NCI-H460 (cell line): ENCODE measurements around the gene ABHD12. TPM values are rescaled to one million over a fixed set of nuclear protein-coding genes. Genes with fewer than 3 reads are reported as not detected.

Source experiments
- DNase-seq: peaks from one replicate; pipeline ENCODE4 v3.0.0-alpha.2; 2016; ENCODE audit warnings: low read depth; ENCODE audit errors: extremely low read depth
- total RNA-seq: library from RNA; depleted of rRNA; stranded (reverse); fragments of >200 nt; shearing (Covaris generic); gene quantifications from 2 replicates; pipeline ENCODE4 v1.2.3, GENCODE V29; 2014

Gene ABHD12
- total RNA-seq, 1 experiment from 2014 or later, result 25.9 TPM

DNA sequence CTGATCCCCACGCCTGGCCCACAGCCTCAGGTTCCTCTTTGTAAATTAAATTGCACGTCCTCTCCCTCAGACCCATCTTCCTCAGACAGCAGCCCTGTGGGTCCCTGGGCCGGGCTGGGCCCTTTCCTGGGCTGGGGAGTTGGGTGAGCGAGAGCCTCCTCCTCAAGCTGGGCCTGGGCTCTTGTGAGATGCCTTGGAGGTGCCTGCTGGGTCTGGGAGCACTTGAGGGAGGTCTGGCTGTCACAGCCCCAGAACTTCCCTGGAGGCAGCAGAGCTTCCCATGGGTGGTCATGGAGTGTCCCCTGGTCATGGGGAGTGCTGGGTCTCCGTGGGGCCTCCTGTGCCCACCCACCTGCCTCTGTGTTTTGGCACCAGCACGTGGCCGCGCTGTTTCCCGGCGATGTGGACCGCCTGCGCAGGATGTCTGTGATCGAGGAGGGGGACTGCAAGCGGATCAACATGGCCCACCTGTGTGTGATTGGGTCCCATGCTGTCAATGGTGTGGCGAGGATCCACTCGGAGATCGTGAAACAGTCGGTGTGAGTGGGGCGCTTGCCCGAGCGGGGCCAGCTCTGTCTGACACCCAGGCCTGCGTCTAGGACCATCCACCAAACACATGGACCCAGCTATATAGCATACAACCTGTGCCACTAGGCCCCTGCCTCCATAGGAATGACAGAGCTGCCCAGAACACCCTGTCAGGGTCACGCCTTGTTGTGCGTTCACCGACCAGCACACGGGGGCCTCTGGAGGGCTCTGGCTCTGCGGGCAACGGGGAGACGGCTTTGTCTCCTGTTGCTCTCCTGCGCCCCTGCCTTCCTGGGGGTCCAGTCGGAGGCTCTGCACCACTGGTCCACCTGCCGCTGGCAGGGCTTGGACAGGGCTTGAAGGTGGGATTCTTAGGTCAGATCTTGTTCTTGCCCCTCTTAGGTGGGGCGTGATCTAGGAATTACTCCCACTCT, 109.8 kb downstream of the ABHD12 start:
- no peak for DNase-seq

DNA sequence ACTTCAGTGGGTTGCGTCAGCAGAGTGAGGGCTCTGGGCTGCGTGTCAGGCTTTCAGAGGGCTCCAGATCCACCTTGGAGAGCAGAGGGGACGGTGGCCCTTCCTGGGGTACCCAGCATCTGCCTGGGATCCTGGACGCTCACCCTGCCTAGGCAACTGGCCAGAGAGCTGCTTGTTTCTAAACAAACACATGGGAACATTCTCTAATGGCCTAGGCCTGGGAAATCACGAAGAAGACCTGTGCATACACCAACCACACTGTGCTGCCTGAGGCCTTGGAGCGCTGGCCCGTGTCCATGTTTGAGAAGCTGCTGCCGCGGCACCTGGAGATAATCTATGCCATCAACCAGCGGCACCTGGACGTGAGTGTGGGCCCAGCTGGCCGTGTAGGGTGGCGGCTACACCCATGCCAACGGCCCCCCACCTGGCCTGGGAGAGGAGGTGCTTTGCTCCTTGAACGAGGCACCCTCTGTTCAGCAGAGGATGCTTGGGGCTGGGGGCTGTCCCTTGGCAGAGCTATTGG, 110.5 kb downstream of the ABHD12 start:
- DNase-seq, result no peak

DNA sequence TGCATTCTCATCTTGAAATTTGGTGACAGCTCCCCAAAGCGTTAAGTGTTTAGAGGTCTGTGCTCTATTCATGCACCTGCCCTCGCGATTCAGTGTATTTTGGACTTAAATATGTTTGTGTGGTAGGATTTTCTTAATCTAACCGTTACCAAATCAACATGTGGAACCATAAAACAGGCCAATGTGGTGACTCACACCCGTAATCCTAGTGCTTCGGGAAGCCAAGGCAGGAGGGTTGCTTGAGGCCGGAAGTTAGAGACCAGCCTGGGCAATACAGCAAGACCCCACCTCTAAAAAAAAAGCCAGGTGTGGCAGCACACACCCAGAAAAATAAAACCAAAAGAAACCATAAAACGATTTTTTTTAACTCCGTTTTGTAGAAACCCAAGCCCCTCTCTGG, 111.2 kb downstream of the ABHD12 start:
- no peak for DNase-seq

DNA sequence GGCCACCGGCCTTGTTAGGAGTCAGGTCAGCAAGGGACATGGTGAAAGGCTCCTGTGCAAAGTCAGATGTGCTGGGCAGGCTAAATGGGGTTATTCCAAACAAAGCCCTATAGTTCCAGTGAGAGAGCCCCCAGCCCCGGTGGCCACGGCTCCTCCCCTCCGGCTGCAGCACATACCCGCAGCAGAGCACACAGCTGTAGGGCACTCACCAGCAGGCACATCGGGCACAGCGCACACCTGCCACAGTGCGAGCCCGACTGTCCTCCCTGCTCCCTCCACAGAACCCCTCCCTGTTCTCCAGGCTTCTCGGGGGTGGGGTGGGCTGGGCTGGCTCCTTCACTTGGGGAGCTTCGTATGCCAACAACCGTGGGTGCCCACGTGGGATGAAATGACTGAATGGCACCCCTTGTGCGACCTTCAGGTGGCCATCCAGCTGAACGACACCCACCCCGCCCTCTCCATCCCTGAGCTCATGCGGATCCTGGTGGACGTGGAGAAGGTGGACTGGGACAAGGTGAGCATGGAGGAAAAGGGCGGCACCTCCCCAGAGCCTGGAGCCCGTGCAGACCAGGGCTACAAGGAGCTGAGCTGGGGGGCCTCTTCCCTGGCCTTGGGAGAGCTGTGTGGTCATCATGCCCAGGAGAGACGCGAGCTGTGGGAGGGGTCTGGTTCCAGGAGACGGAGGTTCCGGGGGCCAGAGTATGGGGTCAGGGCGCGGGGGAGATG, 111.8 kb downstream of the ABHD12 start:
- DNase-seq, result no peak

DNA sequence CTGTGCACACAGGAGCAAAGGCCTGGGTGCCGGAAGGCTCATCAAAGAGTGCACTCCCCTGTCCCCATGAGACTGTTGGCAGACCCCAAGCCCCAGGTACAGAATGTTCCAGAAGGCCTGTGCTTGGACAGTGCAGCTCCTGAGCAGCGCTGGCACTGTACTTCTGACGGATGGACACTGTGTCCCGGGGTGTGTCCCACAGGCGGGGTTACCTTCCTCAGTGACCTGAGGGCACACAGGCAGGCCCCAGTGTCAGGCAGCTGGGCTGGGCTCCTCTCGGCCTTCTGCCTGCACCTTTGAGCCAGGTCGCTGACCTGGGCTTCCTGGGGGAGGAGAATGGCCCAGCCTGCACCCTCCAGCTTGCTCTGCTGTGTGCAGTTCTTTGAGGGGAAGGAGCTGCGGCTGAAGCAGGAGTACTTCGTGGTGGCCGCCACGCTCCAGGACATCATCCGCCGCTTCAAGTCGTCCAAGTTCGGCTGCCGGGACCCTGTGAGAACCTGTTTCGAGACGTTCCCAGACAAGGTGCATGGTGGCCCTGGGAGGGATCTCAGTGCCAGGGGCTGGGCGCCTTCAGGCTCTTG, 112.6 kb downstream of the ABHD12 start:
- DNase-seq, result no peak

DNA sequence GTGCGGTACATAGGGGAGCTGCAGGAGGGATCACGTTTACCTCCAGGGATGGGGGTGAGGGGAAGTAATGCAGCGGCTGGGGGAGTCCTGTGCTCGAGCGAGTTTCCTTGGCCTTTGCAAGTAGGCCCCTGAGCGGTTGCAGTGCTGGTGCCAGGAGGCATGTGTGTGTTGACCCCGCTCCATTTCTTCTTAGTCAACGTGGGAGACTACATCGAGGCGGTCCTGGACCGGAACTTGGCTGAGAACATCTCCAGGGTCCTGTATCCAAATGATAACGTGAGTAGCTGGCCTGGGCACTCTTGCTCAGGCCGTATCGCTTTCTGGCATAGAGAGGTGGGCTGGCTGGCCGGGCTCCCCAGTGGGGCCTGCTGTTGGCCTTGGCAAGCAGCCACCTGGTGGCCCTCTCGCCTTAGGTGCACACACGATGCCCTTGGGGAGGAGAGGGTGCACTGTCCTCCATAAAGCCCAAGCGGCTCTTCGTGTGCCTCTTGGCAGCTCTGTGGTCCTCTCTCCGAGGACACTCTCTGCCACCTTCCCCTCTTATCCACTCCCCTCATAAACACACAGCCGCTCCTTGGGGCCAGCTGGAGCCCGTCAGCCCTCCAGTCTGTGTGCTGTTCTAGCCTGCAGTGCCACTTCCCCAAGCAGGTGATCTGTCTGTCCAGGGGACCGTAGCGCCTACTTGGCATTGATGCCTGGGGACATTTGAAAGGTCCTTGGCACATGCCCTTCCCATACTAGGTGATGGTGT, 113.4 kb downstream of the ABHD12 start:
- no peak for DNase-seq

DNA sequence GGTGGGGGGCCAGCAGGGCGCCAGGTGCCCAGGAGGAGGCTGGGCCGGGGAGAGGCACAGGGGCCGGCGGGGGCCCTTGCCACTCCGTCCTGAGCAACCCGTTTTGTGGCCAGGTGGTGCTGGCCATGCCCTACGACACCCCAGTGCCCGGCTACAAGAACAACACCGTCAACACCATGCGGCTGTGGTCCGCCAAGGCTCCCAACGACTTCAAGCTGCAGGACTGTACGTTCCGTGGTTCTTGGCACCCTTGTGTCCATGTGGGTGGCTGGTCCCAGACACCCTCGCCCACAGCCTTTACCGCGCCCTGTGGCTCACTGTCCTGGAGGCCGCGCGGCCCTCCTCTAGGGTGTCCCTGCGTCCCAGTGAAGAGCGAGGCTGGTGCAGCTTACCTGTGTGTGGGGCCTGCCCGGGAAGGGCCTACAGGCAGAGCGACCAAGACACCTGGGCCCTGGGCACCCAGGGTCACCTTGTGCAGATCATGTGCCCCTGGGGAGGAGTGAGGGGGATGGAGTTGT, 114.0 kb downstream of the ABHD12 start:
- no peak for DNase-seq

DNA sequence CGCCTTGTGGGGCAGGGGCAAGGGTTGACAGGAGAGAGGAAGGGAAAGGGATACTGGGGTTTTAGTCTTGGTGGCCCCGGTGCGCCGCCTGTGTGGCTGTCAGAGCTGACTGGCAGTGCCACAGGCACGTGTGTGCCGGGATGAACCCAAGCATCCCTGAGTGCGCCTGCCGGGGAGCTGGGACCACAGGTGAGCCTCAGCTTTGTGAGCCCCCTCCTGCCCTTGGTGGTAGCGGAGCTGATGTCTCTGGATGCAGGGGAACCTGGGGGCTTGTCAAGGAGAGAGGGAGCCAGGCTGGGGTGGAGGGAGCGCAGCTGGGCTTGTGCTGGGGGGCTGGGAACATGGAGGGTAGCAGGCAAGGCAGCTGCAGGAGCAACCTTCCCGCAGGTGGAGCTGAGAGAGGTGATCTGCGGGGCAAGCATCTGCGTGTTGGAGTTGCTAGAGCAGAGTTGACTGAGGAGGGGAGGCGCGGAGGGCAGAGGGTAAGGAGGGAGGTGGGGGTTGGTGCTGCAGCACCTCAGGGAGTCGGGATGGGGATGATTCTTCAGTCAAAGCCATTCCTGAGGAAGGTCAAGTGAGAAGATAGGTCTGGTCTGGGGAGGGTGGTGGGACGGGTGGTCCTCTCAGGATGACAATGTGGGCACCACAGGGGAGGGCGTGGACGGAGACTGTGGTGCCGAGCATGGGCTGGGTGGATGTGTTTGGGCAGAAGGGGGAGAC, 114.7 kb downstream of the ABHD12 start:
- no peak for DNase-seq

DNA sequence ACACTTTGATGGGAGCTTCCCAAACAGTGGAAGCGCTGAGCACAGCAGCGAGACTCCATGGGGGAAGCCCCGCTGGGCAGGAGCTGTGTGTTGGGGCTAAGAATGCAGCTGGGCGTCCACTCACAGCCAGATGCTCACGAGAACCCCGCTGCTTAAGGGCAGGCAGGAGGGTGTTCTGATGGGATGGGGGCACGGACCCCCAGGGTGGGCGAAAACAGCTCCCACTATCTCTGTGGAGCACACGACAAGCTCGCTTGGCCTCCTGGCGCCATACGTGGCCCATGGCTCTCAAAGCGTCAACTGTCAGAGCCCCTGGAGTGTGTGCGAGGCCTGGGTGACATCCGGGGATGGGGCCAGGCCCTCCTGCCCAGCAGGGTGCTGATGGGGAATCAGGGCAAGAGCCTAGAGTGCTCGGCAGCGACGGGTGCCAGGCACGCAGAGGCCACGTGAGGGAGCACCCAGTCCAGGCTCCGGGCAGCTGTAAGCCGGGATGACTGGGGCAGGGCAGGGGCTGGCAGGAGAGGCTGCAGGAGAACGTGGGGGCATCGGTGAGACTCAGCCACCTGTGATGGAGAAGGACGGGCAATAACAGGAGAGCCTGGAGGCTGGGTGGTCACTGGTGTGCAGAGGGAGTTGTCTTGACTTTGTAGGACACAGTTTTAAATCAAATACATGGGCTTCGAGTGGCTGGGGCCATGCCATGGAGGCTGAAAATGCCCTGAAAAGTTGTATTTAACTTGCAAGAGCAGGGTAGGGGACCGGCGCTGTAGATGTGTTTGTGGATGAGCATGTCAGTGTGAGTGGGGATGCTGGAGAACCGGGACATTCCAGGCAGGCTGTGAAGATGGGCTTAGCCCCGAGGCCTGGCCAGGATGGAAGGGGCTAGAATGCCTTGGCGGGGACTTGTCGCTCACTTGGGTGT, 115.5 kb downstream of the ABHD12 start:
- DNase-seq, result no peak

DNA sequence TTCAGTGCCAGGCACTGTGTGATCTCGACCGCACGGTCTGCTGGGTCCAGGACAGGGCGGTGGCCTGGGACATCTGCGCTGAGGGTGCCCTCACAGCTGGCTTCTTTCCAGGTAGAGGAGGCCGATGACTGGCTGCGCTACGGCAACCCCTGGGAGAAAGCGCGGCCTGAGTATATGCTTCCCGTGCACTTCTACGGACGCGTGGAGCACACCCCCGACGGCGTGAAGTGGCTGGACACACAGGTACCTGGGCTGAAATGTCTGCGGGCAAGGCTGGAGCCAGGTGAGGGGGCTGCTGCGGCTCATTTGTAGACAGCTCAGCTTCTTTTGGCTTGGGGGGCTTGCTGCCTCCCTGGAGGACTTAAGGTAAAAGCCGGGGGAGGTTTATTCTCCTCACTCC, 116.2 kb downstream of the ABHD12 start:
- no peak for DNase-seq

DNA sequence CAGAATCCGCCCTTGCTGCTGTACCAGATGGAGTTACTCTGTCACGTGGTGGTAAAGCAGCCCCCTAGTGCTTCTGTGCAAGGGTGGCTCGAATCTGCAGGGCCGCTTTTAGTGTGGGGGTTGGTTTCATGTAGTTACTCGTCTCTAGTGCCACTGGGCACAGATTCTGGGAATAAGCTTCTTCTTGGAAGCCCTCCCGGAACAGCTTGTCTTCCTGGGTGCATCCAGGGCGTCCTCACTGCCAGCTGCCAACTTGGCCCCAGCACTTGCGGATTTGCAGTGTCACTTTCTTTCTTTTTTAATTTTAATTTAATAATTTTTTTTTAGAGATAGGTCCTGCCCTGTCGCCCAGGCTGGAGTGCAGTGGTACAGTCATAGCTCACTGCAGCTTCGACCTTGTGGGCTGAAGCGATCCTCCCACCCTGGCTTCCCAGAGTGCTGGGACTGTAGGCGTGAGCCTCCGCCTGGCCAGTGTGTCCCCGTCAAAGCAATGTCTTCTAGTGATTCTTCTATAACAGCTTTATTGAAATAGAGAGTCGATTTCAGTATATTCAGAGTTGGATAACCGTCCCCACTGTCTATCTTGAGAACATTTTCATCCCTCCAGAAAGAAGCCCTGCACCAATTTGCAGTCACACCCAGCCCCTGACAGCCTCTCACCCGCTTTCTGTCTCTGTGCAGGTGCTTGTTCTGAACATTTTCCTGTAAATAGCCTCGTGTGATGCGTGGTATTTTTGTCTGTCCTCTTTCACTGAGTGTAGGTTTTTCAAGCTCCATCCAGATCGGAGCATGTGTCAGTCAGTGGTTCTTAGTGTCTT, 116.9 kb downstream of the ABHD12 start:
- DNase-seq, result no peak

DNA sequence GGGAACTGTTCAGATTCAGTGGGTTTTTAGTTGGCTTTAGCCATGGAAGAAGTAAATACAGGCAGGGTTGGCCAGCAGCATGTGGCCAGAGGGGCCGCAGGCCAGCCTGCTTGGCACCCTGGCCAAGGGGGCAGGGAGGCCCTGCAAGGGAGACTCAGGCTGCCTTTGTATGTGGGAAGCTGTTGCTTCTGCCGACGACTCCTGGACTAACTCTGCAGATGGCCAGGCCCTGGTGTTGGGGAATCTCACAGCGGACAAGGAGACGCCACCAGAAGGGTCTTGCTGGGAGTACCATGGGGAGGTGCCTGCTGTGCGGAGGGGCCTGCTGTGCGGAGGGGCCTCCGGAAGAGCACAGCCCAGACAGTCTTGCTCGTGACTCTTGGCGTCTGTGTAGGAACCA, 117.6 kb downstream of the ABHD12 start:
- no peak for DNase-seq

DNA sequence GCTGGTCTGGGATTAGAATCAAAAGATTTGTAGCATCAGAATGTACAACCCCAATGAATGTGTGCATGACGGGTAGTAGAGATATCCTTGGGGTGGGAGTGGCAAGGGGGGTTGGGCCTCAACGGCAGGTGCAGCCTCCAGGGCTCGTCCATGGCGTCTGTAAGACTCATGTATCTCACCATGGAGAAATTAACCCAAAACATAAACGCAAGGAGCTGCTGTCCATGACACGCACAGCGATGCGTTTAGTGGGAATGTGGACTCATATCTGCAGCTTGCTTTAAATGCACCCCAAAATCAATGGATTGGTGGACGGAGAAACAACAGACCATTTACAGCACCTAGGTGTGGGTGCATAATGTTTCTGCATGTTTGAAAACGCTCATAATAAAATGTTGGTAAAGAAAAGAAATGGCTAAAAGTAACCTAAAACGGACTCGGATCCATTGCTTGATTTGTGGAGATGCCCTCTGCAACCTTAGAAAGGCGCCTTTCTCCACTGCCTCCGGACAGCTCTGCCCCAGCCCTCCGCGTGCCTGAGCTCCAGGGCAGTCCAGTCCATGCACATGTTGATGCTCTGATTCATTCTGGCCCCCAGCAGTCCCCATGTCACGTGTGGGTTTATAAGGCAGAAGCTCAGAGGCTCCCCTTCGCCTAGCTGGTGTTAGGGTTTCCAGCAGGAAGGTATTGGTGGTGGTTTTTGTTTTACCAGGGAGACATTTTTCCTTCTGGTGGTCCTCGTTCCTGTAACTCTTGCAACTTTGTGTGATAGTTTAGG, 118.2 kb downstream of the ABHD12 start:
- DNase-seq, result no peak

DNA sequence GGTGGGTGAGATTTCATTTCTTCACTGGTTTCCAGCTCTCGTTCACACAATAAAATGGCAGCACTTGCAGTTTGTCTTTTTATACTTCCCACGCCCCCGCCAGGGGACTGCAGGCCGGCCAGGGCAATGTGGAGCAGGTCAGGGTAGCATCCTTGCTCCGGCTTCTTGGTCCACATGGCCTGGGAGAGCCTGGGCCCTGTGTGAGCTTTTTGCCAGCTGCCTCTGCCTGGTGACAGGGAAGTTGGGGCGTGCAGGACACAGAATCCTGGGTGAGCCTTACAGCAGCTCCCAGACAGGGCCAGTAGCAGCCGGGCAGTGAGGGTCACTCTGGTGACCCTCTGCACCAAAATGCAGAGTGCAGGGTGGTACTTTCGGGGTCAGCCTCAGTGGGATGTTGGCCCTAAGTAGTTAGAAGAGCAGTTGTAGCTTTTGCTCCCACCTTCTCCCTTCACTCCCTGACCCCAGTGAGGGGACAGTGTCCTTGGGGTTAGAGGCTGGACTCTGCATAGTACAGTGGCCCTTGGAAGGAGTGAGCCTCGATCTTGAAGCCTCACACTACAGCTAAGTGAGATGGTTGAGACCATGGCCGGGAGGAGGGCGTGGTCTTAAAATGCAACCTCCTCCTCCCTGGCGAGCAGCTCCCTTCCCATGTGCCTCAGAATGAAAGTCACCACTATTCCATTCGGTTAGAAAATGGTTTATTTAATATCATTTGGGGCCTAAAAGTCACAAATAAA, 119.0 kb downstream of the ABHD12 start:
- DNase-seq, result no peak

DNA sequence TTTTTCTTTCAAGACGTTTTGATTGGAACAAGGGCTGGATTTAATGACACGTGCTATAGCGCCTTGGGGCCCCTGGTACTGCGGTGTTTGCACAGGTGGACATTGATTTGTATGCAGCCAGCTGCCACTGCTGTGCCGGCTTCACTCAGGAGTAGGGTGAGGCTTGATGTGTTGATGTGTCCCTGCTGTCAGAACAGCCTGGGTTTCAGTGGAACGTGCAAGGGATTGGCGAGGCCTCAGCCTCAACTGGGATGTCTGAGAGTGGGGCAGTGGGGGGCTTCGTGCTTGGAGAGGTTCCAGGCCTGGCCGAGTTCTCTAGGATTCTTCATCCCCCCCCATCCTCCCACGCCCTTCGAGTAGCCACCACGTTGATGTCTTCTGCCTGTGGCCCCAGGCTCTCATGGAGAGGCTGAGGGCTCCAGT, 119.8 kb downstream of the ABHD12 start:
- no peak for DNase-seq

DNA sequence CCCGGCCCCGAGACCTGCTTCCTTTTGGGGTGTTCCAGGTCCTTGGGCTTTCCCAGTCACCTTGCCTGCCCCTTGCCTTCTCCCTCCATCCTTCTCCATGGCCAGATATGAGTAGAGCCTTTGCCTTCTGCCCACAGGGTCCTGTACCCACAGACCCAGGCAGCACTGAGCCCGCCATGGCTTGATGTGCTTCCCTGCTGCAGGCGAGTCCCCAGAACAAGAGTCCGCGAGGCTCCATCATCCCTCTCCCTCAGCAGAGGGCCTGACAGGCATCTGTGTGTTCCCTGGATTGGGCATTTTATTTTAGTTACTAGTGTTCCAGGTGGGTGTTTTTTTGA, 120.8 kb downstream of the ABHD12 start:
- no peak for DNase-seq
